ENCODE data around the gene EMX2.

EMX2 gene

DNA sequence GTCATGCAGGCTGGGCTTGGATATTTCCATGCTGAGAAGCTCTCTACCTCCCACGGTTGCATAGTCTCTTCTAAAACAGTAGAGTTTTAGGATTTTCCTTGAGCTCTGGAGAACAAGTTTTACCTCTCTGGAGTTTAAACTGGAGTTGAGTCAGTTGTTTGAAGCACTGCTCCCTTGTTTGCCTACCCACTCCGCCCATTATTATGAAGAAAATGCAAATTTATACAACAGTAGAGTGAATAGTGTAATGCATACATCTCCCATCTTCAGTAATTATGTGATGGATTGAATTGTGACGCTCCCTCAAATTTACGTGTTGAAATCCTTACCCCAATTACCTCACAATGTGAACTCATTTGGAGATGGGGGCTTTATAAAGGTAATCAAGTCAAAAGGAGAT lies 17.2 kb downstream of the EMX2 start:
- no peaks in the 10 kb centered on the region for H3K9me2 ChIP-seq (replicated peaks; ENCODE audit: insufficient read depth, low read length)
- no peak overlapping the region for H3K4me3 ChIP-seq (ENCODE audit: insufficient read depth, low read length, poor library complexity, severe bottlenecking)
- H3F3A ChIP-seq (ENCODE audit: insufficient read depth), result no peaks in the 10 kb centered on the region
- no peaks in the 10 kb centered on the region for H4K20me1 ChIP-seq (ENCODE audit: low read depth, low read length)
- TF ChIP-seq, protein P1, sequence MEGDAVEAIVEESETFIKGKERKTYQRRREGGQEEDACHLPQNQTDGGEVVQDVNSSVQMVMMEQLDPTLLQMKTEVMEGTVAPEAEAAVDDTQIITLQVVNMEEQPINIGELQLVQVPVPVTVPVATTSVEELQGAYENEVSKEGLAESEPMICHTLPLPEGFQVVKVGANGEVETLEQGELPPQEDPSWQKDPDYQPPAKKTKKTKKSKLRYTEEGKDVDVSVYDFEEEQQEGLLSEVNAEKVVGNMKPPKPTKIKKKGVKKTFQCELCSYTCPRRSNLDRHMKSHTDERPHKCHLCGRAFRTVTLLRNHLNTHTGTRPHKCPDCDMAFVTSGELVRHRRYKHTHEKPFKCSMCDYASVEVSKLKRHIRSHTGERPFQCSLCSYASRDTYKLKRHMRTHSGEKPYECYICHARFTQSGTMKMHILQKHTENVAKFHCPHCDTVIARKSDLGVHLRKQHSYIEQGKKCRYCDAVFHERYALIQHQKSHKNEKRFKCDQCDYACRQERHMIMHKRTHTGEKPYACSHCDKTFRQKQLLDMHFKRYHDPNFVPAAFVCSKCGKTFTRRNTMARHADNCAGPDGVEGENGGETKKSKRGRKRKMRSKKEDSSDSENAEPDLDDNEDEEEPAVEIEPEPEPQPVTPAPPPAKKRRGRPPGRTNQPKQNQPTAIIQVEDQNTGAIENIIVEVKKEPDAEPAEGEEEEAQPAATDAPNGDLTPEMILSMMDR (IDR thresholded peaks at IDR 0.05; ENCODE audit: insufficient read depth, low read length, poor library complexity, severe bottlenecking), result no peak
- TF ChIP-seq EZH2phosphoT487 (conservative IDR thresholded peaks at IDR 0.05; ENCODE audit: low read length), result no peak
- H3K27me3 ChIP-seq (ENCODE audit: low read length), result no peaks in the 10 kb centered on the region
- H3K79me2 ChIP-seq (ENCODE audit: insufficient read depth, low read length), result no peaks in the 10 kb centered on the region
- no peak overlapping the region for H3K4me2 ChIP-seq (ENCODE audit: low read depth, low read length, poor library complexity, severe bottlenecking)
- H3K27ac ChIP-seq (ENCODE audit: low read depth, low read length), result no peak overlapping the region
- no peaks in the 10 kb centered on the region for H3K36me3 ChIP-seq (ENCODE audit: low read length)
- H2AFZ ChIP-seq (ENCODE audit: low read depth, low read length, severe bottlenecking), result no peak overlapping the region
- no peak overlapping the region for H3K9ac ChIP-seq (ENCODE audit: low read length)
- no peaks in the 10 kb centered on the region for H3K9me3 ChIP-seq (ENCODE audit: insufficient read depth, low read length)

DNA sequence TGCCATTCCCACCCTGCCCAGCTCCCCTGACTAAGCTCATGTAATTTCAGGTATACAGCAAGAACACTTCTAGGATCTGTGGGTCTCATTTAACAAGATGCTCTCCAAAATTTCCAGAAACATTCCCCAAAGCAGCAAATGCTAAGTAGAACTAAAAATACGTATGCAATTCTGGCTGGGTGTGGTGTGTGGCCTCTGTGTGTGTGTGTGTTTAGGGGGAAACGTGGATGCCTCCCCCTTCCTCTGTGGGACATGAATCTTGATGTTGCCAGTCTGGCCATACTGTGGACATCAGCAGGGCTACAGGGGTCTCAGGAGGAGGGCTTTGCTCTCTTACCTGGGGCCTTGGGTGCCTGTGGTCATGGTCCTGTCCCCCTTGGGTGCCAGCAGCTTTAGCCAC lies 18.4 kb downstream of the EMX2 start:
- no peak overlapping the region for H2AFZ ChIP-seq (ENCODE audit: low read depth, low read length, severe bottlenecking)
- H3K4me2 ChIP-seq (ENCODE audit: low read depth, low read length, poor library complexity, severe bottlenecking), result no peak overlapping the region
- no peaks in the 10 kb centered on the region for H4K20me1 ChIP-seq (ENCODE audit: low read depth, low read length)
- H3K4me3 ChIP-seq (ENCODE audit: insufficient read depth, low read length, poor library complexity, severe bottlenecking), result no peak overlapping the region
- no peaks in the 10 kb centered on the region for H3K27me3 ChIP-seq (ENCODE audit: low read length)
- no peaks in the 10 kb centered on the region for H3K79me2 ChIP-seq (ENCODE audit: insufficient read depth, low read length)
- H3K9me2 ChIP-seq (replicated peaks; ENCODE audit: insufficient read depth, low read length), result no peaks in the 10 kb centered on the region
- H3K9me3 ChIP-seq (ENCODE audit: insufficient read depth, low read length), result no peaks in the 10 kb centered on the region
- TF ChIP-seq EZH2phosphoT487 (conservative IDR thresholded peaks at IDR 0.05; ENCODE audit: low read length), result no peak
- TF ChIP-seq, protein P1 (IDR thresholded peaks at IDR 0.05; ENCODE audit: insufficient read depth, low read length, poor library complexity, severe bottlenecking), result no peak
- H3F3A ChIP-seq (ENCODE audit: insufficient read depth), result no peaks in the 10 kb centered on the region
- H3K27ac ChIP-seq (ENCODE audit: low read depth, low read length), result no peak overlapping the region
- no peaks in the 10 kb centered on the region for H3K36me3 ChIP-seq (ENCODE audit: low read length)
- H3K9ac ChIP-seq (ENCODE audit: low read length), result no peak overlapping the region

DNA sequence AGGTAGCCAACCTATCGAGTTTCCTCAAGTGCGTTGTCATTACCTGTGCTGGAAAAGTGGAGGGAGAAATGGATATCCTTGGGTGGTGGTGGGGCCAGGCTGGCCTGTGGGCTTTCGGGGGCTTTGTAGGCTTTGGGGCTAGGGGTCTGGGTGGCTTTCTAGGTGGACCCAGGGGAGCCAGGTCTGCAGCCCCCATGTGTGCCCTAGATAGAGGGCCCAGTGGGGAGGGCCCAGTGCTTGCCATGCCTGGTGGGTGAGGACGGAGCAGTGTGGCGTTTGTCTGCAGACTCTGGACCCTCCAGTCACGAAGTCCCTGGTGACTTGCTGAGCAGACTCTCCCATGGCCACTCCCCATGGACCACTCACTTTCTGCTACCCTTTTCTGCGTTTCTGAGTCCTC lies 19.7 kb downstream of the EMX2 start:
- no peak overlapping the region for H3K27ac ChIP-seq (ENCODE audit: low read depth, low read length)
- no peaks in the 10 kb centered on the region for H3K79me2 ChIP-seq (ENCODE audit: insufficient read depth, low read length)
- H3K36me3 ChIP-seq (ENCODE audit: low read length), result no peaks in the 10 kb centered on the region
- H2AFZ ChIP-seq (ENCODE audit: low read depth, low read length, severe bottlenecking), result no peak overlapping the region
- no peaks in the 10 kb centered on the region for H3F3A ChIP-seq (ENCODE audit: insufficient read depth)
- H3K4me2 ChIP-seq (ENCODE audit: low read depth, low read length, poor library complexity, severe bottlenecking), result no peak overlapping the region
- no peak overlapping the region for H3K4me3 ChIP-seq (ENCODE audit: insufficient read depth, low read length, poor library complexity, severe bottlenecking)
- H3K9ac ChIP-seq (ENCODE audit: low read length), result no peak overlapping the region
- no peaks in the 10 kb centered on the region for H3K27me3 ChIP-seq (ENCODE audit: low read length)
- no peaks in the 10 kb centered on the region for H3K9me2 ChIP-seq (replicated peaks; ENCODE audit: insufficient read depth, low read length)
- no peaks in the 10 kb centered on the region for H4K20me1 ChIP-seq (ENCODE audit: low read depth, low read length)
- TF ChIP-seq, protein P1 (IDR thresholded peaks at IDR 0.05; ENCODE audit: insufficient read depth, low read length, poor library complexity, severe bottlenecking), result no peak
- no peak for TF ChIP-seq EZH2phosphoT487 (conservative IDR thresholded peaks at IDR 0.05; ENCODE audit: low read length)
- H3K9me3 ChIP-seq (ENCODE audit: insufficient read depth, low read length), result no peaks in the 10 kb centered on the region
